Neural progenitor cell (in vitro differentiated cells): ENCODE data around the gene CLK1. TPM values are rescaled to one million over a fixed set of nuclear protein-coding genes. Genes with fewer than 3 reads are reported as not detected.

ENCODE experiments used
- DNase-seq: peaks from one replicate; pipeline ENCODE4 v3.0.0-alpha.2; 2016; ENCODE audit warnings: low spot score
- H2AFZ ChIP-seq: fragments of 200-600 bp; sonication (generic); replicated peaks from 2 replicates; pipeline ENCODE4 v1.6.1; 2016; ENCODE audit warnings: antibody characterized with exemption
- H3F3A ChIP-seq: fragments of 200-600 bp; sonication (generic); 2 replicates; pipeline ENCODE4 v1.6.1; 2016; ENCODE audit warnings: antibody characterized with exemption, low read depth
- H3K27ac ChIP-seq: fragments of 200-600 bp; sonication (generic); 2 replicates; pipeline ENCODE4 v1.5.1; 2016; ENCODE audit warnings: mild to moderate bottlenecking
- H3K27me3 ChIP-seq: fragments of 200-600 bp; sonication (generic); 2 replicates; pipeline ENCODE4 v1.6.1; 2016; ENCODE audit warnings: mild to moderate bottlenecking, moderate library complexity
- H3K36me3 ChIP-seq: fragments of 200-600 bp; sonication (generic); 2 replicates; pipeline ENCODE4 v1.5.1; 2016
- H3K4me1 ChIP-seq: fragments of 200-600 bp; sonication (generic); 2 replicates; pipeline ENCODE4 v1.6.1; 2016; ENCODE audit warnings: mixed run types
- H3K4me2 ChIP-seq: fragments of 200-600 bp; sonication (generic); 2 replicates; pipeline ENCODE4 v1.6.1; 2016
- H3K4me3 ChIP-seq: fragments of 200-600 bp; sonication (generic); 2 replicates; pipeline ENCODE4 v1.5.1; 2016
- H3K79me2 ChIP-seq: fragments of 200-600 bp; sonication (generic); 2 replicates; pipeline ENCODE4 v1.6.1; 2016; ENCODE audit warnings: low read depth
- H3K9ac ChIP-seq: fragments of 200-600 bp; sonication (generic); 2 replicates; pipeline ENCODE4 v1.6.1; 2016
- H3K9me3 ChIP-seq: fragments of 200-600 bp; sonication (generic); 2 replicates; pipeline ENCODE4 v1.5.1; 2016; ENCODE audit warnings: low read depth
- H4K20me1 ChIP-seq: fragments of 200-600 bp; sonication (generic); 2 replicates; pipeline ENCODE4 v1.6.1; 2016; ENCODE audit warnings: low read depth
- H3K27ac Mint-ChIP-seq: 3 replicates; pipeline ENCODE4 v1.8.0; 2021; ENCODE audit warnings: mixed read lengths
- H3K27me3 Mint-ChIP-seq: 2 replicates; pipeline ENCODE4 v1.8.0; 2022; ENCODE audit warnings: low read depth, mild to moderate bottlenecking, inconsistent platforms, moderate library complexity, mixed read lengths; ENCODE audit not compliant: insufficient read depth
- H3K36me3 Mint-ChIP-seq: 3 replicates; pipeline ENCODE4 v1.8.0; 2021; ENCODE audit warnings: mixed read lengths
- H3K4me1 Mint-ChIP-seq: 3 replicates; pipeline ENCODE4 v1.8.0; 2021; ENCODE audit warnings: mixed read lengths
- H3K4me3 Mint-ChIP-seq: 3 replicates; pipeline ENCODE4 v1.8.0; 2021; ENCODE audit warnings: mild to moderate bottlenecking, moderate library complexity, mixed read lengths
- H3K9me3 Mint-ChIP-seq: 3 replicates; pipeline ENCODE4 v1.8.0; 2020; ENCODE audit warnings: mixed read lengths
- CTCF ChIP-seq: fragments of 200-600 bp; sonication (generic); IDR thresholded peaks from 2 replicates; pipeline ENCODE4 v1.5.1; 2017; ENCODE audit warnings: antibody characterized with exemption, mild to moderate bottlenecking
- EZH2 ChIP-seq: fragments of 200-600 bp; sonication (generic); IDR thresholded peaks from 2 replicates; pipeline ENCODE4 v1.6.1; 2017; ENCODE audit warnings: antibody characterized with exemption, mild to moderate bottlenecking, moderate library complexity
- EZH2phosphoT487 ChIP-seq: fragments of 200-600 bp; sonication (generic); IDR thresholded peaks from 2 replicates; pipeline ENCODE4 v1.6.1; 2017; ENCODE audit warnings: antibody characterized with exemption
- total RNA-seq: library from RNA; depleted of rRNA; stranded (reverse); fragments of >200 nt; gene quantifications from 2 replicates; pipeline ENCODE4 v1.2.3, GENCODE V29; 2015; ENCODE audit warnings: low replicate concordance

CLK1 gene
- total RNA-seq, 1 donor from 2014 or later, result 253 TPM

DNA sequence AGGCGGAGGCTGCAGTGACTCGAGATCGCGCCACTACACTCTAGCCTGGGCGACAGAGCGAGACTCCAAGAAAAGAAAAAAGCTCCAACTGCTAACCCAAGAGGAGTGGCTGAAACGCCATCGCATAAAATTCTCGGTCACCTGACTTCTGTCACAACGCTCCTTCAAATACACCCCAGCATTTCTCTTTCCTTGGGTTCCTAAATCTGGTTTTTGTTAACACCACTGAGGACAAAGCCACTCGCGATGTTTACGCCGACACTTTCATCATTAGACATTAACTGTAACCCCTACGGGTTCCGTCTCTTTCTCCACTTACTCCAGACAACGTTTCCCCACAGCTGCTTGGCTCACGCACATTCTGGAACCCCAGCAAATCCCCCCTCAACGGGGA is 679 bp downstream of the CLK1 start:
- H3K36me3 Mint-ChIP-seq, result peaks cover 24% of the 10 kb centered on the region
- peak; percentile 25 for DNase-seq
- Histone ChIP-seq H3K9me3 (no peaks in the 10 kb centered on the region), H3K9ac (peak overlapping the region; percentile 98), H3K4me1 (peaks cover 19% of the 10 kb centered on the region), H2AFZ (peak overlapping the region; percentile 85), H4K20me1 (peaks cover 44% of the 10 kb centered on the region), H3F3A (peaks cover 32% of the 10 kb centered on the region), H3K27ac (peak overlapping the region; percentile 97), H3K4me3 (peak overlapping the region; percentile 95), H3K4me2 (peak overlapping the region; percentile 90), H3K27me3 (no peaks in the 10 kb centered on the region), H3K79me2 (peaks cover 58% of the 10 kb centered on the region), H3K36me3 (peaks cover 28% of the 10 kb centered on the region)
- TF ChIP-seq EZH2, result no peak
- no peak for TF ChIP-seq EZH2phosphoT487
- TF ChIP-seq CTCF, result no peak
- H3K27ac Mint-ChIP-seq, result peak overlapping the region; percentile 99
- H3K4me1 Mint-ChIP-seq, result peaks cover 20% of the 10 kb centered on the region
- peaks cover 3% of the 10 kb centered on the region for H3K9me3 Mint-ChIP-seq
- H3K27me3 Mint-ChIP-seq, result no peaks in the 10 kb centered on the region
- H3K4me3 Mint-ChIP-seq, result peak overlapping the region; percentile 99

DNA sequence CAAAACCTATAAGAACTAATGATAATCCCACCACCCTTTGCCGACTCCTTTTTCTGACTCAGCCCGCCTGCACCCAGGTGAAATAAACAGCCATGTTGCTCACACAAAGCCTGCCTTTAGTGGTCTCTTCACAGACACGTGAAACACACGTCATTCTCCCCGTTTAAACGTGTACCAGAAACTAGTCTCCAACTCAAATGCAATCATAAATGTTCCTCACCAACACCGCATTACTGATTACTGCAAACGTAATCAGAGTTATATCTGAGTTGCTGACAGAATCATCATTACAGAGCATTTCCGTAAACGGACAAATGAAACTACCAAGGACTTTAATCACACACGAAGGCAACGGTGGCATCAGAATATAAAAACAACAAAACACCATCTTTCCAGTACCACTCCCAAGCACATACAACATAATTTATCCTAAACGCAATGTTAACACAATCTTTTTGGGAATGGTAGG is 1.9 kb downstream of the CLK1 start:
- Histone ChIP-seq H3K4me3 (peak overlapping the region; percentile 95), H2AFZ (no peak overlapping the region), H3K9ac (peak overlapping the region; percentile 98), H3K36me3 (peaks cover 35% of the 10 kb centered on the region), H3K4me1 (peaks cover 19% of the 10 kb centered on the region), H3K27me3 (no peaks in the 10 kb centered on the region), H3K9me3 (no peaks in the 10 kb centered on the region), H3K79me2 (peaks cover 70% of the 10 kb centered on the region), H3K4me2 (peak overlapping the region; percentile 90), H4K20me1 (peaks cover 55% of the 10 kb centered on the region), H3K27ac (no peak overlapping the region), H3F3A (peaks cover 38% of the 10 kb centered on the region)
- Mint-ChIP-seq H3K27me3 (no peaks in the 10 kb centered on the region), H3K9me3 (peaks cover 3% of the 10 kb centered on the region), H3K27ac (peak overlapping the region; percentile 13), H3K4me1 (peaks cover 20% of the 10 kb centered on the region), H3K4me3 (peak overlapping the region; percentile 99), H3K36me3 (peaks cover 34% of the 10 kb centered on the region)
- peak; percentile 9 for DNase-seq
- TF ChIP-seq CTCF, result no peak
- no peak for TF ChIP-seq EZH2phosphoT487
- no peak for TF ChIP-seq EZH2

DNA sequence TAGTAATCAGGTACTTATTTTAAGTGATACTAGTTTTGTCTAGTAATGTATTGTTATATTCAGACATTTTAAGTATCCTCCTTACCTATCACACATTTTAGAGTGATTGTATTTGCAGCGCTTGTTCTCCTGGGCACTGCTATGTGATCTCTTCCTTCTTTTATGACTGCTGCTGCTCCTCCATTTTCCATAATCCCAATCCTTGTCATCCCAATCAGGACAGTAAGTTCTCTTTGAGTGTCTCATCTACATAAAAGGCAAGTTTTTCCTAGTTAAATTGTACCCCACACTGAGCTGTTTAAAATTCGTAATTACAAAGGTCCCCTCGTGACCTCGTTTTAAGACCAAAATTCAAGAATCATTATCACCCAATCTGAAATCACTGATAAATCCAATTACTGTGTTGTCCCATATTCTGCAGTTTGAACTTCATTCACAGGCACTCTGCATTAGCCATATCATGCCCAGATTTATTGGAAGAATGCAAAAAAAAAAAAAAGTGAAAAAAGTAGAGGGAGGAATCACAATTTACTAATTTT is 2.8 kb downstream of the CLK1 start:
- Histone ChIP-seq H3F3A (peaks cover 40% of the 10 kb centered on the region), H3K27ac (no peak overlapping the region), H3K4me1 (peaks cover 19% of the 10 kb centered on the region), H3K27me3 (no peaks in the 10 kb centered on the region), H3K9me3 (no peaks in the 10 kb centered on the region), H4K20me1 (peaks cover 61% of the 10 kb centered on the region), H3K4me2 (peak overlapping the region; percentile 90), H3K79me2 (peaks cover 79% of the 10 kb centered on the region), H2AFZ (no peak overlapping the region), H3K9ac (no peak overlapping the region), H3K4me3 (peak overlapping the region; percentile 95), H3K36me3 (peaks cover 44% of the 10 kb centered on the region)
- TF ChIP-seq CTCF, result no peak
- TF ChIP-seq EZH2, result no peak
- no peak for DNase-seq
- H3K9me3 Mint-ChIP-seq, result peaks cover 3% of the 10 kb centered on the region
- H3K36me3 Mint-ChIP-seq, result peaks cover 42% of the 10 kb centered on the region
- no peaks in the 10 kb centered on the region for H3K27me3 Mint-ChIP-seq
- H3K4me3 Mint-ChIP-seq, result peak overlapping the region; percentile 99
- H3K27ac Mint-ChIP-seq, result no peak overlapping the region
- H3K4me1 Mint-ChIP-seq, result peaks cover 20% of the 10 kb centered on the region
